ENCODE measurements around the gene PNO1. TPM values are rescaled to one million over a fixed set of nuclear protein-coding genes. Genes with fewer than 3 reads are reported as not detected.
"Not testable (repeated sequence)": the region's sequence is repeated elsewhere in the genome, so short reads cannot be mapped to it uniquely, and the experiment has no call there.

PNO1 gene
- total RNA-seq = 10.7 and 19.3 TPM in 2 replicates
- 18.5 and 22.6 TPM in 2 replicates for polyA plus RNA-seq

DNA sequence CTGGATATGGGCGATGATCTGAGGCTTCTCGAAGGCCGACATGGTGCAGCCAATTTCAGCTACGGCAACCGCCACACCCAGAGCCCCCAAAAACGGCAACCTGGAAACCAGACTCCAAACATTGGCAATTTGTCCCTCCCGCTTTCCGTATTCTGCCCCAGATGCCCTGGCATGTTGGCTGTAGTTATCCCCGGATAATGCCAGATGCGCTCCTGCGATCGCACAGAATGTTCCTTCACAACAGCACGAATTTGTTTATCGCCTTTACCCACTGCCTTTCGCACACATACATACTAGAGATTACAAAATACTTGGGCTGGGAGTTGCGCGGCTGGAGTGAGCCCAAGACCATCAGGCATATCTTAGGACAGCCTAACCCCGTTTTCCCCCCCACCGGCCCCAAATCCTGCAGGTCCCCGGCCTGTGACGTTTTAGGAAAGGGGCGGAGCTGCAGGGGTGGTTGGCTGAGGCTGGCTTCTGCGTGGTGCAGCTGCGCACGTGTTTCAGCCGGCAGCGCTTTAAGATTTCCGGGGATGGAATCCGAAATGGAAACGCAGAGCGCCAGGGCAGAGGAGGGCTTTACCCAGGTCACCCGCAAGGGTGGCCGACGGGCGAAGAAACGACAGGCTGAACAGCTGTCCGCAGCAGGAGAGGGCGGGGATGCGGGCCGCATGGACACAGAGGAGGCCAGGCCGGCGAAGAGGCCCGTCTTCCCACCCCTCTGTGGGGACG, at the start of gene PNO1:
Gene PNO1, plus strand, starts transcription at position 487 of the 732 bp plus-strand sequence. Its CDS starts 47 bp downstream, at position 534.
- Histone ChIP-seq H3K4me3 (peak within 1 kb of the TSS; percentile 57), H3K27me3 (no peaks in the 10 kb centered on the region), H3K36me3 (peaks cover 21% of the 10 kb centered on the region), H3K9me3 (ENCODE audit: low read depth) (no peaks in the 10 kb centered on the region), H3K4me1 (ENCODE audit: low read depth) (peaks cover 17% of the 10 kb centered on the region), H3K27ac (peak within 1 kb of the TSS; percentile 98)
- peak; percentile 96 to 97 for DNase-seq (ENCODE audit: low read depth in 1 of 2, low spot score in 1 of 2)
- TF ChIP-seq, protein P1, sequence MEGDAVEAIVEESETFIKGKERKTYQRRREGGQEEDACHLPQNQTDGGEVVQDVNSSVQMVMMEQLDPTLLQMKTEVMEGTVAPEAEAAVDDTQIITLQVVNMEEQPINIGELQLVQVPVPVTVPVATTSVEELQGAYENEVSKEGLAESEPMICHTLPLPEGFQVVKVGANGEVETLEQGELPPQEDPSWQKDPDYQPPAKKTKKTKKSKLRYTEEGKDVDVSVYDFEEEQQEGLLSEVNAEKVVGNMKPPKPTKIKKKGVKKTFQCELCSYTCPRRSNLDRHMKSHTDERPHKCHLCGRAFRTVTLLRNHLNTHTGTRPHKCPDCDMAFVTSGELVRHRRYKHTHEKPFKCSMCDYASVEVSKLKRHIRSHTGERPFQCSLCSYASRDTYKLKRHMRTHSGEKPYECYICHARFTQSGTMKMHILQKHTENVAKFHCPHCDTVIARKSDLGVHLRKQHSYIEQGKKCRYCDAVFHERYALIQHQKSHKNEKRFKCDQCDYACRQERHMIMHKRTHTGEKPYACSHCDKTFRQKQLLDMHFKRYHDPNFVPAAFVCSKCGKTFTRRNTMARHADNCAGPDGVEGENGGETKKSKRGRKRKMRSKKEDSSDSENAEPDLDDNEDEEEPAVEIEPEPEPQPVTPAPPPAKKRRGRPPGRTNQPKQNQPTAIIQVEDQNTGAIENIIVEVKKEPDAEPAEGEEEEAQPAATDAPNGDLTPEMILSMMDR (IDR thresholded peaks at IDR 0.05; ENCODE audit: low read depth, low read length) = no peak

DNA sequence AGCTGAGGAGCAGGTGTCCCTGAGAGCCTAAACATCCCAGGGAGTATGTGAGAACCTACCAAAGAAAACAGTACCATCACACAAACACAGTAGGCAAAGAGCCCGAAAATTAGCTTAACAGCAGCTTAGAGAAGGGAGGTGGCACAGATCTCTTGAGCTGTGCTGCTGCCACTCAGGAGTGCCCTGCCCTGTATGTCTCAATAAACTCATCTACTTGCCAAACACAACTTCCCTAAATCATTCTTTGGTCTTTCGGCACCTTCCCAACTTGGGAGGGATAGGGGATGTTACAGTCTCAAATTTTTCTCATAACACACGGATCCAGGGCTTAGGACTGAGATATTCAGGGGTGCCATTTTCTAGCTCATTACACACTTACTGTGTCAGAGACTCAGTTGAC, 49.6 kb upstream of the PNO1 start:
- no peaks in the 10 kb centered on the region for H3K4me1 ChIP-seq (ENCODE audit: low read depth)
- no peak for DNase-seq (ENCODE audit: low read depth in 1 of 2, low spot score in 1 of 2)
- H3K9me3 ChIP-seq (ENCODE audit: low read depth) = no peaks in the 10 kb centered on the region
- H3K27ac ChIP-seq = no peak overlapping the region
- no peak overlapping the region for H3K4me3 ChIP-seq
- TF ChIP-seq, protein P1 (IDR thresholded peaks at IDR 0.05; ENCODE audit: low read depth, low read length) = no peak
- no peaks in the 10 kb centered on the region for H3K27me3 ChIP-seq
- no peaks in the 10 kb centered on the region for H3K36me3 ChIP-seq

DNA sequence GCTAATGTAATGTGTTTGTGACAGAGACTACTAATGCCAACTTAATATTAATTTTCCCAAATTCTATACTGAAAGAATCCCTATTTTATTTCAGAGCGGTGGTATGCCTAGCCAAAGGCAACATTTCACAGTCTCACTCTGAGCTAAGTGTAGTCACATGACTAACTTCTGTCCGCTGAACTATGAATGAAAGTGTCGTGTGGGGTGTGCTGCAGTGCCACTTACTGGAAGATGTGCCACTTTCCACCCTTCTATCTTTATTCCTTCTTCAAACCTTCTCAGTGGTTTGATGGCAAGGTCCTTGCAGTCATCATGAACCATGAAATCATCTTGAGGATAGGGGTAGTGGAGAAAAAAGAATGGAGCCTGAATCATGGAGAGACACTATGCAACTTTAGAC, 47.6 kb upstream of the PNO1 start:
- no peak overlapping the region for H3K27ac ChIP-seq
- TF ChIP-seq, protein P1 (IDR thresholded peaks at IDR 0.05; ENCODE audit: low read depth, low read length) = no peak

DNA sequence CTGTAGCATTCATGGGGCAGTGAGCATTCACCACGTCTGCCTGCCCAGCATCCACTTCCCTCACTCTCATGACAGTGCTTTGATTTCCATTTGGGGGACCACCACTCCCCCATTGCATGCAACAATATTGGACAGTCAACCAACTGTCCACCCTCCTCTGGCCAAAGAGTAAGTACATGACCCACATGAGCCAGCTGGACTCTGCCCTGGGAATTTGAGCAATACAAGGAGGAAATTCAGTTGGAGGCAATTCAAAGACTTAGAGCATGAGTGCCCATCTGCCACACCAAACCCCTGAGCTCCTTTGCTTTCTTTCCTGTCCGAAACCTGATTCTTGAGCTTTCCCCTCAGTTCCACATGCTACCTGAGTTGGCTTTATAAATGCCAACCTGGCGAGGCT, 41.7 kb upstream of the PNO1 start:
- Histone ChIP-seq H3K4me3 (no peak overlapping the region), H3K27ac (no peak overlapping the region), H3K27me3 (no peaks in the 10 kb centered on the region), H3K4me1 (ENCODE audit: low read depth) (no peaks in the 10 kb centered on the region), H3K36me3 (no peaks in the 10 kb centered on the region), H3K9me3 (ENCODE audit: low read depth) (no peaks in the 10 kb centered on the region)
- DNase-seq (ENCODE audit: low read depth in 1 of 2, low spot score in 1 of 2) = no peak
- TF ChIP-seq, protein P1 (IDR thresholded peaks at IDR 0.05; ENCODE audit: low read depth, low read length) = no peak

More for the DNA sequence above, 47.6 kb upstream of the PNO1 start:
- Histone ChIP-seq H3K9me3 (ENCODE audit: low read depth) (no peaks in the 10 kb centered on the region), H3K36me3 (no peaks in the 10 kb centered on the region), H3K4me1 (ENCODE audit: low read depth) (no peaks in the 10 kb centered on the region), H3K4me3 (no peak overlapping the region), H3K27me3 (no peaks in the 10 kb centered on the region)
- no peak for DNase-seq (ENCODE audit: low read depth in 1 of 2, low spot score in 1 of 2)

DNA sequence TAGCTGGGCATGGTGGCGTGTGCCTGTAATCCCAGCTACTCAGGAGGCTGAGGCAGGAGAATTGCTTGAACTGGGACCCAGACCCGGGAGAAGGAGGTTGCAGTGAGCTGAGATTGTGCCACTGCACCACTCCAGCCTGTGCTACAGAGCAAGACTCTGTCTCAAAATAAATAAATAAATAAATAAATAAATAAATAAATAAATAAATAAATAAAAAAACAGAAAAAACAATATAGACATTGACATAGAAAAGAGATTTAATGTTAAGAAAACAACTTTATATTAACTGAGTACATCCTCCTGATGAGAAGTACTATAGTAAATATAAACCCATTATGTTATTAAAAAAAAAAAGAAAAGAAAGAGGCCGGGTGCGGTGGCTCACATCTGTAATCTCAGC, 39.8 kb upstream of the PNO1 start:
- H3K4me1 ChIP-seq (ENCODE audit: low read depth); DNase-seq (ENCODE audit: low read depth in 1 of 2, low spot score in 1 of 2); H3K27me3 ChIP-seq; H3K9me3 ChIP-seq (ENCODE audit: low read depth); H3K27ac ChIP-seq; H3K36me3 ChIP-seq; H3K4me3 ChIP-seq: not testable (repeated sequence)

DNA sequence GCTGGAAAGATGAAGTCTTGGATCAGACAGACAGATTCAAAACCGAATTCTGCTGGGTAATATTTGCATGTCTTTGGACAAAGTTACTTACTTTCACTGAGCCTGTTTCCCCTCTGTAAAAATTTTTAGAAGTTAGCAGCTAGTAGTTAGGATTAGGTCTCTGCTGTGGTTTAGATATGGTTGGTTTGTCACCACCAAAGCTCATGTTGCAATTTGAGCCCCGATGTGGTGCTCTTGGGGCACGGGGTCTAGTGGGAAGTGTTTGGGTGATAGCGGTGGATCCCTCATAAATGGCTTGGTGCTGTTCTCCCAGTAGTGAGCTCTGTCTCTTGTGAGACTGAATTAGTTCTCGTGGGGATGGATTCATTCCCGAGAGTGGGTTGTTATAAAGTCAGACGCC, 38.9 kb upstream of the PNO1 start:
- no peak for DNase-seq (ENCODE audit: low read depth in 1 of 2, low spot score in 1 of 2)
- Histone ChIP-seq H3K27ac (no peak overlapping the region), H3K36me3 (no peaks in the 10 kb centered on the region), H3K4me1 (ENCODE audit: low read depth) (no peaks in the 10 kb centered on the region), H3K4me3 (no peak overlapping the region), H3K27me3 (no peaks in the 10 kb centered on the region), H3K9me3 (ENCODE audit: low read depth) (no peaks in the 10 kb centered on the region)
- TF ChIP-seq, protein P1 (IDR thresholded peaks at IDR 0.05; ENCODE audit: low read depth, low read length) = no peak
